IMR-90 (cell line): ENCODE measurements around the gene RNF224. TPM values are rescaled to one million over a fixed set of nuclear protein-coding genes. Genes with fewer than 3 reads are reported as not detected.

Experiments used
- ATAC-seq: fragments of 200-7000 bp; cut with Tn5 transposase; 2 replicates; pipeline ENCODE4 v1.9.1; 2020; ENCODE audit warnings: low read depth, mild to moderate bottlenecking, moderate library complexity
- Bru-seq: library from RNA; stranded (reverse); fragments of 400-500 nt; gene quantifications from one replicate; lab custom pipeline; 2021; lab: Mats Ljungman, UMichigan
- BruChase-seq, 2 experiments: library from RNA; stranded (reverse); fragments of 400-500 nt; gene quantifications; one replicate each; lab custom pipeline; 2021; lab: Mats Ljungman, UMichigan
- BruUV-seq: library from RNA; stranded (reverse); fragments of 400-500 nt; replicated peaks from 2 replicates; lab custom pipeline; 2021; lab: Mats Ljungman, UMichigan
- CTCF ChIA-PET: fragments of 300-600 bp; formaldehyde crosslinking; extraction: SDS; loops from one replicate; lab custom pipeline; 2021; ENCODE audit warnings: antibody characterized with exemption; lab: Yijun Ruan, JAX
- POLR2A ChIA-PET: fragments of 300-600 bp; sonication (Branson Sonifier 250); formaldehyde crosslinking; loops from one replicate; lab custom pipeline; 2022; ENCODE audit warnings: antibody characterized with exemption; ENCODE audit not compliant: unreplicated experiment; lab: Charles Lee
- DNase-seq: peaks from one replicate; pipeline ENCODE4 v3.0.0; 2013
- H2AFZ ChIP-seq: replicated peaks from 2 replicates; pipeline ENCODE3; 2013; ENCODE audit warnings: low read length, mild to moderate bottlenecking; ENCODE audit not compliant: poor library complexity
- H2AK5ac ChIP-seq: 2 replicates; pipeline ENCODE4 v1.6.1; 2013; ENCODE audit warnings: low read depth, low read length, inconsistent platforms
- H2AK9ac ChIP-seq: replicated peaks from 2 replicates; pipeline ENCODE3; 2013; ENCODE audit warnings: mild to moderate bottlenecking, low read depth, low read length, moderate library complexity; ENCODE audit not compliant: poor library complexity
- H2BK120ac ChIP-seq: 2 replicates; pipeline ENCODE4 v1.6.1; 2013; ENCODE audit warnings: low read depth, low read length, inconsistent platforms
- H2BK15ac ChIP-seq: 3 replicates; pipeline ENCODE4 v1.6.1; 2013; ENCODE audit warnings: low read depth, low read length, inconsistent platforms
- H2BK20ac ChIP-seq: 2 replicates; pipeline ENCODE4 v1.6.1; 2013; ENCODE audit warnings: low read depth, mild to moderate bottlenecking, inconsistent platforms, low read length, moderate library complexity
- H2BK5ac ChIP-seq: 2 replicates; pipeline ENCODE4 v1.6.1; 2013; ENCODE audit warnings: mild to moderate bottlenecking, low read depth, low read length, inconsistent platforms; ENCODE audit not compliant: poor library complexity, severe bottlenecking
- H3K14ac ChIP-seq: replicated peaks from 2 replicates; pipeline ENCODE4 v1.6.1; 2013; ENCODE audit warnings: low read depth, low read length, inconsistent platforms
- H3K18ac ChIP-seq: 2 replicates; pipeline ENCODE4 v1.6.1; 2013; ENCODE audit warnings: low read depth, low read length, control low read depth
- H3K23ac ChIP-seq: 2 replicates; pipeline ENCODE4 v1.6.1; 2013; ENCODE audit warnings: low read depth, low read length, inconsistent platforms
- H3K27ac ChIP-seq: 2 replicates; pipeline ENCODE4 v1.5.1; 2013; ENCODE audit warnings: mild to moderate bottlenecking, control low read depth, low read length; ENCODE audit not compliant: insufficient read depth
- H3K27me3 ChIP-seq: 2 replicates; pipeline ENCODE4 v1.6.1; 2013; ENCODE audit warnings: low read length; ENCODE audit not compliant: control insufficient read depth, insufficient read depth
- H3K36me3 ChIP-seq: 2 replicates; pipeline ENCODE4 v1.6.1; 2013; ENCODE audit warnings: low read length, mixed read lengths; ENCODE audit not compliant: control insufficient read depth, insufficient read depth
- H3K4ac ChIP-seq: 2 replicates; pipeline ENCODE4 v1.6.1; 2013; ENCODE audit warnings: low read depth, low read length, inconsistent platforms
- H3K4me1 ChIP-seq: 2 replicates; pipeline ENCODE4 v1.6.1; 2013; ENCODE audit warnings: low read length, mixed read lengths; ENCODE audit not compliant: control insufficient read depth, insufficient read depth
- H3K4me2 ChIP-seq: 2 replicates; pipeline ENCODE4 v1.6.1; 2013; ENCODE audit warnings: low read depth, mild to moderate bottlenecking, control low read depth, low read length, moderate library complexity
- H3K4me3 ChIP-seq: 2 replicates; pipeline ENCODE4 v1.5.1; 2013; ENCODE audit warnings: low read depth, mild to moderate bottlenecking, control low read depth, low read length, moderate library complexity; ENCODE audit not compliant: insufficient read depth
- H3K56ac ChIP-seq: 2 replicates; pipeline ENCODE4 v1.6.1; 2013; ENCODE audit warnings: low read length, inconsistent platforms; ENCODE audit not compliant: insufficient read depth; ENCODE audit errors: extremely low read depth
- H3K79me1 ChIP-seq, 2 experiments: 2 replicates each; pipeline ENCODE4 v1.6.1; 2013; ENCODE audit warnings: low read length in 2 of 2, inconsistent platforms in 1 of 2, low read depth in 1 of 2
- H3K9ac ChIP-seq: 2 replicates; pipeline ENCODE4 v1.6.1; 2013; ENCODE audit warnings: low read depth, low read length, control low read depth
- H3K9me1 ChIP-seq: 2 replicates; pipeline ENCODE4 v1.6.1; 2013; ENCODE audit warnings: low read length, inconsistent platforms; ENCODE audit not compliant: insufficient read depth
- H3K9me3 ChIP-seq: 2 replicates; pipeline ENCODE4 v1.6.1; 2013; ENCODE audit warnings: low read length; ENCODE audit not compliant: control insufficient read depth, insufficient read depth
- H4K20me1 ChIP-seq: 2 replicates; pipeline ENCODE4 v1.6.1; 2013; ENCODE audit warnings: low read length, inconsistent platforms; ENCODE audit not compliant: insufficient read depth
- H4K5ac ChIP-seq: 2 replicates; pipeline ENCODE4 v1.6.1; 2013; ENCODE audit warnings: mild to moderate bottlenecking, low read depth, low read length, control low read depth
- H4K8ac ChIP-seq, 2 experiments: 2 replicates each; pipeline ENCODE4 v1.6.1; 2013; ENCODE audit warnings: low read depth in 2 of 2, low read length in 2 of 2, control low read depth in 1 of 2, inconsistent platforms in 1 of 2
- H4K91ac ChIP-seq: 2 replicates; pipeline ENCODE4 v1.6.1; 2013; ENCODE audit warnings: low read depth, low read length, inconsistent platforms; ENCODE audit not compliant: insufficient read depth
- BHLHE40 ChIP-seq: fragments of 150-350 bp; IDR thresholded peaks from 2 replicates; pipeline ENCODE4 v1.6.1; 2016; ENCODE audit warnings: mild to moderate bottlenecking, low read depth, low read length
- CEBPB ChIP-seq: IDR thresholded peaks from 2 replicates; pipeline ENCODE4 v1.6.1; 2012; ENCODE audit warnings: low read depth, low read length, improper control_type of control experiment
- CHD1 ChIP-seq: IDR thresholded peaks from 2 replicates; pipeline ENCODE4 v1.6.1; 2012; ENCODE audit warnings: low read depth, low read length, improper control_type of control experiment
- FOS ChIP-seq: fragments of 150-350 bp; IDR thresholded peaks from 2 replicates; pipeline ENCODE4 v1.6.1; 2016; ENCODE audit warnings: low read depth, low read length
- MXI1 ChIP-seq: IDR thresholded peaks from 2 replicates; pipeline ENCODE4 v1.6.1; 2012; ENCODE audit warnings: low read depth, mild to moderate bottlenecking, low read length, moderate library complexity, borderline replicate concordance
- NFE2L2 ChIP-seq: fragments of 150-350 bp; IDR thresholded peaks from 2 replicates; pipeline ENCODE4 v1.6.1; 2016; ENCODE audit warnings: low read depth, mild to moderate bottlenecking, low read length
- POLR2A ChIP-seq: IDR thresholded peaks from 2 replicates; pipeline ENCODE4 v1.6.1; 2012; ENCODE audit warnings: mild to moderate bottlenecking, low read depth, low read length
- RAD21 ChIP-seq: IDR thresholded peaks from 2 replicates; pipeline ENCODE4 v1.6.1; 2012; ENCODE audit warnings: low read length, improper control_type of control experiment
- RCOR1 ChIP-seq: IDR thresholded peaks from 2 replicates; pipeline ENCODE4 v1.6.1; 2012; ENCODE audit warnings: mild to moderate bottlenecking, low read length, improper control_type of control experiment; ENCODE audit not compliant: insufficient replicate concordance
- SMC3 ChIP-seq: fragments of 150-350 bp; IDR thresholded peaks from 2 replicates; pipeline ENCODE4 v1.6.1; 2016; ENCODE audit warnings: low read depth, mild to moderate bottlenecking, antibody characterized with exemption, low read length, moderate library complexity
- WGBS, 2 experiments: methylation state at CpG; one replicate each; pipeline versions ENCODE4 v1.1.5 to v1.1.7; 2013; ENCODE audit warnings: missing lambda C conversion rate in 2 of 2; ENCODE audit not compliant: insufficient read length in 1 of 2; ENCODE audit errors: extremely low coverage in 2 of 2; 5-methylcytosine and 5-hydroxymethylcytosine counted together
- dilution Hi-C: fragments of 300-500 bp; cut with HindIII; formaldehyde crosslinking; loops from one replicate; pipeline ENCODE4 v1.14.3; 2018; ENCODE audit warnings: low sequenced_read_pairs; ENCODE audit not compliant: unreplicated experiment
- in situ Hi-C: fragments of 300-500 bp; cut with MboI; formaldehyde crosslinking; loops from 3 replicates; pipeline ENCODE4 v1.14.3; 2019; ENCODE audit warnings: low sequenced_read_pairs, inconsistent platforms, mixed read lengths
- intact Hi-C: fragments of 100-400 bp; cut with micrococcal nuclease; formaldehyde crosslinking; loops from 2 replicates; pipeline ENCODE4 v1.10.0; 2022
- long read RNA-seq: library from polyadenylated mRNA; unstranded; transcript quantifications from one replicate; pipeline ENCODE4 v2.0.0, GENCODE V29; 2021; ENCODE audit not compliant: unreplicated experiment
- polyA plus RNA-seq, 3 experiments: library from polyadenylated mRNA; depleted of rRNA; stranded (reverse); fragments of >200 nt; gene quantifications; 2 replicates each; pipeline ENCODE4 v1.2.3, GENCODE V29; 2012; ENCODE audit warnings: low replicate concordance in 1 of 3
- total RNA-seq: library from RNA; depleted of rRNA; stranded (reverse); fragments of >200 nt; gene quantifications from 2 replicates; pipeline ENCODE4 v1.2.3, GENCODE V29; 2012; rRNA removed
- TF ChIP-seq, protein P1 (sequence below): fragments of 150-350 bp; IDR thresholded peaks from 2 replicates; pipeline ENCODE4 v1.6.1; 2017; ENCODE audit warnings: mild to moderate bottlenecking, antibody characterized with exemption, low read length, low read depth
- TF ChIP-seq, protein P2 (sequence below): fragments of 150-350 bp; IDR thresholded peaks from 2 replicates; pipeline ENCODE4 v1.6.1; 2016; ENCODE audit warnings: low read depth, mild to moderate bottlenecking, low read length, moderate library complexity, borderline replicate concordance

The RNF224 gene
- not detected in 2 replicates for total RNA-seq
- not detected in 2 replicates for polyA plus RNA-seq (2012; rRNA removed)
- polyA plus RNA-seq (2012; cell fraction: cytosol; rRNA removed): not detected in 2 replicates
- 0.12 TPM in 1 of 2 replicates, not detected in the other for polyA plus RNA-seq (2012; cell fraction: nucleus; rRNA removed; ENCODE audit: low replicate concordance)
- Bru-seq, nascent RNA: not detected
- not detected for BruChase-seq, experiment 1, labeled RNA remaining after a 6-hour chase
- not detected for BruChase-seq, experiment 2, labeled RNA remaining after a 2-hour chase
- long read RNA-seq: 0 reads

DNA sequence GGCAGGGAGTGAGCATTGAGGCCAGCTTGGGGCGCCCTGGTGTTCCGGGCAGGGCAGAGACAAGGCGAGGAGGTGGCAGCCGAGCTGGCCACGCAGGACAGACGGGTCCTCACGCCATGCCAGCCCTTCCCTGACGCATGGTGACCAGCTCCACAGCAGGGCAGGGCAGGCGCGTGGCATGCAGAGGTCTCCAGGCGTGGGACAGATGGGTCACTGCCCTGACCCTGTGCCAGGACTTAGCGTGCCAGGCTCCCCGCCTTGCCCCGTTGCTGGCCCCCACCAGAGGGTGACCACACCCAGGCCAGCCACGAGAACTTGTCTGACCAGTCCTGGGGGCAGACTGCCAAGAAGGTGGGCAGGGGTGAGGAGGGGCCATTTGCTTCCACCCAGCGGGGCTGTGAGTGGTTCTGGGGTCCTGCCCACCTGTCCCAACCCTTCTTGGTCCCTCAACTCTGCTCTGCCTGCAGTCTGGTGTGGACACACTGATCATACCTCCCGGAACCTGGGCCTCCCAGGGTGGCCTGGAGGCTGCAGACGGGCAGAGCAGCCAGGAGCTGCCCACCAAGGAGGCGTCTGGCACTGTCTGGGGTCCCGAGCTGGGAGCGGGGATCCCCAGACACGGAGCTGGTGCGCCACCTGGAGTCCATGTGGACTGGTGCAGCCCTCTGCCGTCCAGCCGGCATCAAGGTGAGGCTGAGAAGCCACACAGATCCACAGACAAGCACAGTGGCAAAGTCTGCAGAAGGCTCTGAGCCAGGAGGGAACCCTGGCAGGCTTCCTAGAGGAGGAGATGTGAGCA, at the start of gene RNF224:
RNF224 (plus strand) TSS at position 449 of the 799 bp plus-strand sequence. CDS start 834 bp downstream, outside the sequence.
- Histone ChIP-seq H3K27me3 (peaks cover 1% of the 10 kb centered on the region; the same call in 1 of the 2 replicates), H3K36me3 (no peaks in the 10 kb centered on the region), H4K20me1 (no peaks in the 10 kb centered on the region), H2BK120ac (no peak within 1 kb of the TSS), H3K23ac (no peak within 1 kb of the TSS), H2AK5ac (peak within 1 kb of the TSS; percentile 33; the same call in 1 of the 2 replicates), H3K4ac (no peak within 1 kb of the TSS), H3K14ac (no peak within 1 kb of the TSS), H3K18ac (no peak within 1 kb of the TSS), H3K4me3 (no peak within 1 kb of the TSS), H3K9ac (no peak within 1 kb of the TSS), H2BK15ac (no peak within 1 kb of the TSS), H3K27ac (no peak within 1 kb of the TSS), H3K4me1 (peaks cover 12% of the 10 kb centered on the region), H3K9me1 (no peaks in the 10 kb centered on the region), H2BK20ac (no peak within 1 kb of the TSS), H4K5ac (no peak within 1 kb of the TSS), H4K8ac (0 out of 4 replicates have a peak within 1 kb of the TSS, but pooled peaks of 1 of the 2 experiments have one; percentile 27), H2AFZ (peak within 1 kb of the TSS; percentile 85), H2AK9ac (peak within 1 kb of the TSS; percentile 82), H3K79me1 (no peaks in the 10 kb centered on the region), H3K4me2 (no peak within 1 kb of the TSS), H2BK5ac (no peak within 1 kb of the TSS), H4K91ac (no peak within 1 kb of the TSS), H3K56ac (no peak within 1 kb of the TSS), H3K9me3 (no peaks in the 10 kb centered on the region)
- ChIA-PET POLR2A (no interaction called here), CTCF (interaction anchor here (1.1 to 1.2 kb wide), 2 partner anchors 9 to 32 kb away, joined by 3 to 6 read pairs; no protein-coding TSS in a partner anchor)
- in situ Hi-C loops: loop anchor here (5.0 kb wide), 1 partner anchor 105 kb away; no protein-coding TSS in a partner anchor
- ATAC-seq: peak; percentile 56
- intact Hi-C loops: loop anchor here (1.0 to 2.0 kb wide), 2 partner anchors 109 to 180 kb away; partner anchors contain the start of gene NPDC1
- dilution Hi-C loops: no loop called here
- BruUV-seq: no TSS peak
- peak; percentile 65 for DNase-seq
- 52% methylated on average over 13 of the region's 25 CpGs; no CpG with 5 or more reads in 1 of the 2 experiments for WGBS, 2 experiments
- peak; percentile 89 for TF ChIP-seq RAD21
- TF ChIP-seq MXI1: no peak
- TF ChIP-seq POLR2A: peak; percentile 37; the same call in 1 of the 2 replicates
- no peak for TF ChIP-seq CEBPB
- no peak for TF ChIP-seq FOS
- TF ChIP-seq RCOR1: no peak
- TF ChIP-seq, protein P1, sequence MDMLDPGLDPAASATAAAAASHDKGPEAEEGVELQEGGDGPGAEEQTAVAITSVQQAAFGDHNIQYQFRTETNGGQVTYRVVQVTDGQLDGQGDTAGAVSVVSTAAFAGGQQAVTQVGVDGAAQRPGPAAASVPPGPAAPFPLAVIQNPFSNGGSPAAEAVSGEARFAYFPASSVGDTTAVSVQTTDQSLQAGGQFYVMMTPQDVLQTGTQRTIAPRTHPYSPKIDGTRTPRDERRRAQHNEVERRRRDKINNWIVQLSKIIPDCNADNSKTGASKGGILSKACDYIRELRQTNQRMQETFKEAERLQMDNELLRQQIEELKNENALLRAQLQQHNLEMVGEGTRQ: no peak
- TF ChIP-seq, protein P2, sequence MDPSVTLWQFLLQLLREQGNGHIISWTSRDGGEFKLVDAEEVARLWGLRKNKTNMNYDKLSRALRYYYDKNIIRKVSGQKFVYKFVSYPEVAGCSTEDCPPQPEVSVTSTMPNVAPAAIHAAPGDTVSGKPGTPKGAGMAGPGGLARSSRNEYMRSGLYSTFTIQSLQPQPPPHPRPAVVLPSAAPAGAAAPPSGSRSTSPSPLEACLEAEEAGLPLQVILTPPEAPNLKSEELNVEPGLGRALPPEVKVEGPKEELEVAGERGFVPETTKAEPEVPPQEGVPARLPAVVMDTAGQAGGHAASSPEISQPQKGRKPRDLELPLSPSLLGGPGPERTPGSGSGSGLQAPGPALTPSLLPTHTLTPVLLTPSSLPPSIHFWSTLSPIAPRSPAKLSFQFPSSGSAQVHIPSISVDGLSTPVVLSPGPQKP: no peak
- TF ChIP-seq SMC3: peak; percentile 78
- no peak for TF ChIP-seq BHLHE40
- TF ChIP-seq NFE2L2: no peak
- no peak for TF ChIP-seq CHD1
